Measurements from ENCODE around the gene CYS1.
A peak's percentile ranks its signal among the peaks of the same experiment; 100 is the strongest.

The CYS1 gene

DNA sequence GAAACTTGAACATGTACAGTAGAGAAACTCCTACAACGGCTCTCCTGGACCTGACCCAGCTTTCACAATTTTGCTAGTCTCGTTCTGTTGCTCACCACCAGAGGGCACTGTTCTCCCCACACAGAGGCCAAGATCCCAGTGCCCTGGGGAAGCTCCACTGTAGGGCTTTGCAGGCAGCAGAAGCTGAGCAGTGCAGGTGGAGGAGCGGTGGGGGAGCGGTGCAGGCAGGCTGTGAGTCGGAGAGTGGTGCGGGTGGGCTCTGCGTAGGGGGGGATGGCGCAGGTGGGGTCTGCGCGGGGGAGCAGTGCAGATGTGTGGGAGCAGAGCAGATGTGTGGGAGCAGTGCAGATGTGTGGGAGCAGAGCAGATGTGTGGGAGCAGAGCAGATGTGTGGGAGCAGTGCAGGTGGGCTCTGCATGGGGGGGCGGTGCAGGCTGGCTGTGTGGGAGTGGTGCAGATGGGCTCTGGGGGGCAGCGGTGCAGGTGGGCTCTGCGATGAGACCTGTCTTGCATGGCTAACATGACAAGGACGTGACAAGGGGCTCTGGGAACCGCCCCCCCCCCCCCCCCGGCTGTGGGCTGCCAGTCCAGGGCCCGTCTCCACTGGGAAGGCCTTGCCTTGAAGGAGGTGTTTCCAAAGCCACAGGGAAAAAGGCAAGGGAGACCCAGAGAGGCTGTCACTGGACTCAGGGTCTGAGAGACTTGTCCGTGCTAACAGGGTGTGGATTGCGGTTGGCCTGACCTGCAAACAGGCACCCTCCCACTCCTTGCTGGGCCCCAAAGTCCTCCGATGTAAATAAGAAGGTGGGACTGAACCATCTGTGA, 7.3 kb downstream of the CYS1 start:
- peak; percentile 60 to 63 for DNase-seq (ENCODE audit: low read depth in 2 of 2)

DNA sequence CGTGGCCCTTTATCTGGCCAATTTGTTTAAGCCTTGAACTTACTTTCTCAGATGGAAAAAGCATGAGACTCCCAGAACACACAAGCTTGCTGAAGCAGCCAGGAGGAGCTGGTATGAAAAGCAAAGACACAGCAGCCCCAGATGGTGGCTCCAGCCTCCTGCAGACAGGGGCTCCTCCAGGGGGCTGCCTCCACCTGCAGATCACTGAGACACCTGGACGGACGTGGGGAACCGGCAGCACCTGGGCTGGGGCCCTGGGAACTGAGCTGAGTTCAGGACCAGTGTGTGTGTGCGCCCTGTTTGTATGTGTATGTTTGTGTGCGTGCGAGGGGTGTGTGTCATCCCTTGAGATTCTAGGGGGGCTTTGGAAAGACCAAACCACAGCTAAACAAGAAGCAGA, 8.6 kb downstream of the CYS1 start:
- no peak for DNase-seq (ENCODE audit: low read depth in 2 of 2)

DNA sequence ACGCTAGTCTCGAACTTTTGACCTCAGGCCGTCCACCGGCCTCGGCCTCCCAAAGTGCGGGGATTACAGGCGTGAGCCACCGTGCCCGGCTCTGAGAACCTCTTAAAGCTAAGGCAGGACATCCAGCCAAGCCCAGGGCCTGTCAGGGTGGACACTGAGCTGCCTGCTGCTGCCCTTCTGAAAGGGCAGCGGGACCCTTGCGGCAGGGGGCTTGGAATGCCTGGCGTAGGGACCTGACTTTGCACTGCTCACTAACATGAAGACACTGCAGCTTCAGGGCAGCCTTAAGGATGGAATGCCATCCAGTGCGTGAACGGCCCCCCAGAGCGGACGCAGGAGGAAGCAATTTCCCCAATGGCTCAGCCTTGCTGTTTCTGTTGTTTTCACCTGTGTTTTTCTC, 9.0 kb downstream of the CYS1 start:
- DNase-seq (ENCODE audit: low read depth in 2 of 2), result no peak

DNA sequence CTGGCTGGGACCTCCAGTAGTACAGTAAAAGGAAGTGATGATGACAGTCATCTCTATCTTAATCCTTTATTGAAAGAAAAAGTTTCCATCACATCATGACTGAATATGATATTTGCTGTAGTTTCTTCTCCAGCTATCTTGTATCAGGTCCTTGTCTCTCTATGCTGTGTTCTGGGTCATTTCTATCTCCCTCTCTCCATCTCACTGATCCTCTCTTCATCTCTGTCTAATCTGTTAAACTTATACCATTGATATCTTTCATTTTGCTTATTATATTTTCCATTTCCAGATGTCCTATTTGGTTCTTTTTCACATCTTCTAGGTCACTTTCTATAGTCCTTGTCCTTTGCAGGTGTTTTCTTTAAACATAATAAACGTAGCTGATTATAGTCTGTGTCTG, 12.3 kb downstream of the CYS1 start:
- DNase-seq (ENCODE audit: low read depth in 2 of 2), result no peak

DNA sequence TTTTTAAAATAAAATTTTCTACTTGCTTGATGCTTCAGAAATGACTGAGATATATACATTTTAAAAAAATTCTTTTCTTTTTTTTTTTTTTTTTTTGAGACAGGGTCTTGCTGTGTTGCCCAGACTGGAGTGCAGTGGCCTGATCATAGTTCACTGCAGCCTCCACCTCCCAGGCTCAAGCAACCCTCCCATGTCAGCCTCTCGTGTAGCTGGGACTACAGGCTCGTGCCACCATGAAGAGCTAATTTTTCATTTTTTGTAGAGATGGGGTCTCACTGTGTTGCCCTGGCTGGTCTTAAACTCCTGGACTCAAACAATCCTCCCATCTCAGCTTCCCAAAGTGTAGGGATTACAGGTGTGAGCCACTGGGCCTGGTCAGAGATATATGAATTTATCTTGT, 12.9 kb downstream of the CYS1 start:
- DNase-seq (ENCODE audit: low read depth in 2 of 2), result no peak

DNA sequence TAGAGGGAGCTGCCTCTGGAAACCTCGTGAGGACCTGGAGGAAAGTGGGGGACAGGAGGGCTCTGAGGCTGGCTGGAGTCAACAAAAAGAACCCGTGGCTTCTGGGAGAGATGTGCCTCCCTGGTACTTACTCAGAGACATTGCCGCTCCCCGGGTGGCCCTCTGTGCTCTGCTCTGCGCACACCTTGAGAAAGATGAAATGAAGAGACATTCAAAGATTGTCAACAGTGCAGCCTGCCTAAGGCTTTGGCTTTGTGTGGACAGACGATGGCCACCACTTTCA, 14.5 kb downstream of the CYS1 start:
- no peak for DNase-seq (ENCODE audit: low read depth in 2 of 2)

DNA sequence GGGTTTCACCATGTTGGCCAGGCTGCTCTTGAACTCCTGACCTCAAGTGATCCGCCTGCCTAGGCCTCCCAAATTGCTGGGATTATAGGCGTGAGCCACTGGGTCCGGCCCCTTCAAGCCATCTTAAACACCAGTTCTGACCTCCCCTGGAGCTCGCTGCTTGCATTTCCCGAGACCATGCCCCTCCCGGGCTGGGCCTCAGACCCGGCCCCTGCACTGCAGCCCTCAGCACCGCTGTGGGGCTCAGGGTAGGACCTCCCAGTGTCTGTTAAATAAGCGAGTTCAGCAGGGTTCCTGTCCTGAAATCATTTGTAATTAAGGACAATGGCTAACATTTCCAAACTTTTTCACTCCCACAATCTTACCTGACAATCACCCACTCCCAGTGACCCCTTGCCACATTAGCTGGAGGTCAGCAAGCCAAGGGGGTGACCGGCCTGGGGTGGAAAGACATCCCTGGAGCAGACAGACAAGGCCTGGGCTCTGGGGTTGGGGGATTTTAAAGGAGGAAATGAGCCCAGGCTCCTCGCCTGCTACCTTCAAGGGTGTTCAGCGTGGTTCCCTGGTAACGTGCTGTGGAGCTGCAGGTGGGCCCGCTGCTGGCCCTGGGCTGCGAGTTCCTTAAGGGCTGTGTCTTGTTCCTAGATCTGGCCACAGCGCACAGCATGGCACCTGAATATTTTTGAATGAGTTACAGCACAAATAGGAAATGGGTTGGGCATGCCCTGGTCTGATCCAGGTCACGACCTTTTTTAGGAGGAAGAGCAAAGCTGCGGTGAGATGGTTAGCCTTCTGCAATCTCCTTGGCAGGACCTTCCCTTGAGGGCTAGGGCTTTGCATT, 15.1 kb downstream of the CYS1 start:
- no peak for DNase-seq (ENCODE audit: low read depth in 2 of 2)

DNA sequence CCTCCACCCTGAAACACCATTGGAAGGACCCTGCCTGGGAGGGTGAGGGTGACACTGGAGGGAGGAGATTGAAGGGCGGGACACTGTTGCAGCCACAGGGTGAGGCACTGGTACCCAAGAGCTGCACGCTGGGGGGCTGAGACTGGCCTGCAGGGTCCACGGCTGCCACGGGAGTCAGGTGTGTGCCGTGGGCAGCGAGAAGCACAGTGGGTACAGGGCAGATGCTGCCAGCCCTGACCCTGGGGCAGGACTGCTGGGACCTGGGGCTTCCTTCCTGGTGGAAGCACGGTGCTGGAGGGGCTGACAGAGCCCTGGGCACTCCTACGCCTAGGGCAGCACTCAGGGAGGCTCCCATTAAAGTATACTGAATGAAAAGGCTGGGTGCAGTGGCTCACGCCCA, 16.6 kb downstream of the CYS1 start:
- DNase-seq (ENCODE audit: low read depth in 2 of 2), result no peak

DNA sequence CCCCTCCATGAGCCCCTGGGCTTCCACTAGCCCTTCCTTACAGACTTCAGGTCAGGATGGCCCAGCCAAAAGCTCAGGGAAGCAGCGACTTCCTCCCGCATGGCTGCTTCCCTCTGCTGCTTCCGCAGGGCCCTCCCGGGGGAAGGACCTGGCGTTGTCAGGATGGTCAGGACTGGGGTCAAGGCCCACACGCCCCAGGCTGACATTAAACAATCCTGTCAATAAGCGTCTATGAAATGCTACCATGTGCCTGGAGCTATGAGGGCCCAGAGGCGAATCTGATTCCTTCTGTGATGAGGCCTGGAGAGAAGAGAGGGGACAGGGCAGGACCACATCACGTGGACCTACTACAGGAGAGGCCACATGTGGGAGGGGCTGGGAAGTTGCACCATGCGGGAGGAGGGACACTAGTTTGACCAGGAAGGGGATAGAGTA, 17.3 kb downstream of the CYS1 start:
- no peak for DNase-seq (ENCODE audit: low read depth in 2 of 2)

DNA sequence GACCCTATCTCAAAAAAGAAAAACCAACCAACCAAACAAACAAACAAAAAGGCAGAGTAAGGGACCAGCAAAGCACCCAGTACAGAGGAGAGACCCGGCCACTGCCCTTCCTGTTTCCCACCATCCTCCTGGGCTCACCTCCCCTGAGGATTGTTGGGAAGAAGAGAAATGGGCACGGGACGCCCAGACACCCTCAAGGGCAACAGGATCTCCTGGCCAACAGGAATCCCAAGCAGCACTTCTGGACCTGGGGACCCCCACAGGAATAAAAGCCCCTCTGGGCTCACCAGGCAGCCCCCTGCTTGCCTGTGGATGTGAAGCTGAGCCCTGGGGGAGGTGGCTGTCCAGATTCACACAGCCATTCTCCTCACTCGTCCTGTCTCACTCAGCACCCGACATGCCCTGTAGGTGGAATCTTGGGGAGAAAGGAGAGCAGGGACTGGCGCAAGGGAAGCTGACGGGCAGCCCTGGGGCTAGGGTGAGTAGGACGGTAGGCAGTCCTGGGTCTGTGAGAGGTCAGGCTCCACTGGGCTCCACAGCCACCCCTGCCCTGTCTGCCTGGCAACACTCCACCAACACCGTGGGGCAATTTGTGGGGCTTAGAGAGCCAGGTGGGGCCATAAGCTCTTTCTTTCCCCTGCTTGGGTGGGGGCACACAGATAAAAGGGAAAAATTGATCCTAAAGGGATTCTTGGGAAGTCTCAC, 18.8 kb downstream of the CYS1 start:
- no peak for DNase-seq (ENCODE audit: low read depth in 2 of 2)

DNA sequence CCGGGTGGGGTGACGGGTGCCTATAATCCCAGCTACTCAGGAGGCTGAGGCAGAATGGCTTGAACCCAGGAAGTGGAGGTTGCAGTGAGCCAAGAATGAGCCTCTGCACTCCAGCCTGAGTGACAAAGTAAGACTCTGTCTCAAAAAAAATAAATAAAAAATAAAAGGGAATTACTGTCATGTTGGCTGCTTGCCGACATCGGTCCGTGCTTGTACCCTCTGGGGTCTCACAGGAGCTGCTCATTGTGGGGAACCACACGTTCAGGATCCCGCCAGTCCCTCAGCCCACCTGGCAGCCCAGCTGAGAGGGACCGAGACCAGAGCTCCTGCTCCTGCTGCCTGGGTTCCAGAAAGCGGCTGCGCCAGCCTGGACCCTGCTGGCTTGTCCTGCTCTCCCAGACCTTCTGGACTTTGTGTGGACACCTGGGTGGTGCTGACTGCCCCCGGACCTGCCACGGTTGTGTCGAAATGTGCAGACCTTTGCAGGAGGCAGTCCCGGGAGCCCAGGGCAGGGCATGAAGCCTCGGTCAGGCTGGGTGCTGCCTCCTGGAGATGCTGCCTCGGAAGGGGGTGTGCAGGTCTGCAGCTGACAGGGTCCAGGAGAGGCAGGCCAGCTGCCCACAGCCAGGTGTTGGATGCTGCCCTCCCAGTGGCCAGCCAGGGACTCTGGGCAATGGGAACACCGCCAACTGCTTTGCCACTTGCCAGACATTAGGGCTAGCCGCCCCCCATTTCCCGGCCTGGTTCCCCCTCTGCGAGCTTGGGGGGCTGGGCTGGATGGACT, 20.5 kb downstream of the CYS1 start:
- DNase-seq (ENCODE audit: low read depth in 2 of 2), result no peak

DNA sequence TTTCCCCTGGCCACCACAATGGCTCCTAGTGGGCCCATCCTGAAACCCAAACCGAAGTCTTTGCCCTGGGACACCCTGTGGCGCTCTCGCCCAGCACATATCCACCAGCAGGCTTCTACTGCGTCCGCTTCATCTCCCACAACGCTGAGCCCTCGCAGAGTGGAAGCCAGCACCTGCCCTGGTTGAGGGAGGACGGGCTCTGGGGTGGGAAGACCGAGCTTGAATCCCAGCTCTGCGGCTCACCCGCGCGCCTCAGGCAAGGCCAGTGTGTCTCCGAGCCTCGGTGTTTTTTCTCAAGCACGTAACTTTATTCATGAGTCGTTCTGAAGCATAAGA, 21.2 kb downstream of the CYS1 start:
- DNase-seq (ENCODE audit: low read depth in 2 of 2), result no peak

DNA sequence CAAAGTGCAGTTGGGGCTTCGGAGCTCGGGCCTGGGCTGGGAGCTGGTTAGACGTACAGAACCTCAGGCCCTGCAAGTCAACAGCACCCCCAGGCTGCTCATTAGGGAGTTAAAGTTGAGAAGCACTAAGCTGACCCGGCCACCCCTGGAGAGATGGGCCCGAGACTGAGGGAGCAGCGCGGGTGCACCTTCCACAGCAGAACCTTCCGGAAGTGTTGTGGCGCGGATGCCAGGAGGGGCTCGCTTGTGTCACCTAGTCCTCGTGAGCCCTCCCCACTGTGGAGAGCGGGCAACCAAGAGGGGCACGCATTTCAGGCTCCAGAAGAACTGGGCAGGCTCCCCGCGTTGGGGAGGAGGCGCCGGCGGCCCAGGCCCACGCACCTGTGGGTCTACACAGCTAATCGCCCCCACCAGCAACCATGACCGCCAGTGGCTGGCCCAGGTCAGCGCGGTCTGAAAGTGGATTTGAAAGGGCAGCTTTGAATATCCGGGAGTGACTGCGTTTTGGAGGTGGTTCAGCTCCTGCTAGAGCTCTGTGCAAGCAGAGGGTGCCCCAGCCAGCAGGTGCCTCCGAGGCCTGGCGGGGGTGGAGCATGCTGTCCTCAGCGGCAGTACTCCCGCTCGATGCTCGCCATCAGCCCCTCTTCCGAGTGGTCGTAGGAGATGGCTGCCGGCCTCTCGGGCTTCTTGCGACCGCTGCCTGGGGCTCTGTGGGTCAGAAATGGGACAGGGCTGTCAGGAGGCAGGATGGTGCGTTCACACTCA, 21.8 kb downstream of the CYS1 start:
- DNase-seq (ENCODE audit: low read depth in 2 of 2), result no peak

DNA sequence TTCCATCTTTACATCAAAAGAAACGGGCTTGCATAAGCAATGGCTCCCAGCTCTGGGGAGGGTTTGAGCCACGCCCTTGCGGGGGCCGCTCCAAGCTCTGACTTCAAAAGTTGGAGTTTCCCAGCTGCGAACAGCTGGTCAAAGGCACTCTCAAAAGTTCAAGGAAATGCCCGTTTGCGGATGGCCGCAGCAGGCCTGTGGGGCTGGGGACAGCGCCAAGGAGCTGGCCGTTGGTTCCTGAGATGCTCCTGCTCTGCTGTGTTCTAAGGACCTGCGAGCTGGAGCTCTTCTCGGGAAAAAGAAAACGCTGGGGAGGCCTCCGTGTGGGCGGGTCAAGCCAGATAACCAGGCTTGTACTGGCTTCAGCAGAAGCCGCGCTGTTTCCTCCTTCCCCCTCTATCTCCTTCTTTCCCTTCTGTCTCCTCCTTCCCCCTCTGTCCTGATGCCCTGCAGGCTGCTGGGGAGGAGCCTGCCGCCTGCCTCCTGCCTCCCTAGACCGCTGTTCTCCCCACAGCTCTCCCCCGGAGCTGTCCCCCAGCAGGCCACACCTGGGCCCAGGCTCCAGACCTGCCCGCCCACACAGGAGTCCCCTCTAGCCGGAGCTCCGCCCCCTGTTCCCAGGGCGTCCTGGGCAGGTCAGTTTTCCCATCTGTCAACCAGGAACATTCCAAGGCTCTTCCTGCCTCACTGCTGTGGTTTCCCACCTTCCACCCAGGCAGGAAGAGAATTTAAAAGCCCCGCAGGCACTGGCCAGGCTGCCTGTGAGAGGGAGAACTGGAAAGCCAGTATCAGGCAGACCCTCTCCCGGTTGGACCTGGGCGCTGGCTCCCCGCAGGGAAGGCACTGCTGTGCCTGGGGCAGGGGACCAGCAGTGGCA, 22.7 kb downstream of the CYS1 start:
- DNase-seq (ENCODE audit: low read depth in 2 of 2), result no peak

DNA sequence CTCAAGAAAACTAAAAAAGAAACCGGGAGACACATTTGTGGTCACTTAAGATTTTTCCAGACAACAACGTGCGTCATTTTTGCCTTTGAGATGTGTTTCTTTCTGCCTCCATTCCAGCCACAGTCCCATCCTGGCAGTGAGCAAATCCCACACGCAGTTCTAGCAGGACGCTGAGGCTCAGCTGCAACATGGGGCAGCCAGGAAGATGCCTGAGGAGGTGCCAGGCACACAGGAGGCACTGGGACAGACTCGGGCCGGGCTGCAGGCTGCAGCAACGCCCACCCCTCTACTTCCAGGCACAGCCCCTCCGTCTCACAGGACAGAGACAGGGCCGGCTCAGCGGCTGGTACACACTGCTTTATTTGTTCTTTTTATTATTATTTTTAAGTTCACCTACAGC, 23.8 kb downstream of the CYS1 start:
- no peak for DNase-seq (ENCODE audit: low read depth in 2 of 2)

DNA sequence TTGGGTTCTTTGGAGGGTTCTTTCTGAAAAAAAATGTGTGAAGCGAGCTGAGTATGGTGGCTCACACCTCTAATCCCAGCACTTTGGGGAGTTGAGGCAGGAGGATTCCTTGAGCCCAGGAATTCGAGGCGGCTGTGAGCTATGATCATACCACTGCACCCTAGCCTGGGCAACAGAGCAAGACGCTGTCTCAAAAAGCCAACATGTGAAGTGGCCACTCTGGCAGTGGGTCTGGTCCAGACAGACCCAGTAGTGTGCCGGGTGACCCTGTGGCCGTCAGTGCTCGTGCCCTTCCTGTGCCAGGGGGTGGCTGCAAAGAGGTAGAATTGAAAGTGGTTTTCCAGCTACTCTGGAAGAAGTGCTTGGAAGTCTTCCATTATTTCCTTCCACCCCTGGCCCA, 25.2 kb downstream of the CYS1 start:
- no peak for DNase-seq (ENCODE audit: low read depth in 2 of 2)

DNA sequence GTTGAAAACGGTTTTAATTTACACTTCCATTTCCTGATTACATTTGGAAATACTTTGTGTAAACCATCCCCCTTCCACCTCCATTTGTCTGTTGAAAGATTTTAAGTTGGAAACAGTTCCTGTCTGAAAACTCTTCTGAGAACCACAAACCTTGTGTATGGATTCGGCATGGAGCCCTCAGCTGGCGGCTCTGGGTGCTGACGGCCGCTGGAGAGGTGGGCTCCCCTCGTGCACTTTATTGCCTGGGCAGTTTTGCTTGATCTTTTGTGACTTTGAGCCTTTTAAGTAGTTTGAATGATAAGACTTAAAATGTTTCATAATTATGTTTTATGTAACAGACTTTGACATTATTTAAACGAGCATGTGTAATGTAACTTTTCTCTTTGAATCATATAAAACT, 25.8 kb downstream of the CYS1 start:
- DNase-seq (ENCODE audit: low read depth in 2 of 2), result no peak

DNA sequence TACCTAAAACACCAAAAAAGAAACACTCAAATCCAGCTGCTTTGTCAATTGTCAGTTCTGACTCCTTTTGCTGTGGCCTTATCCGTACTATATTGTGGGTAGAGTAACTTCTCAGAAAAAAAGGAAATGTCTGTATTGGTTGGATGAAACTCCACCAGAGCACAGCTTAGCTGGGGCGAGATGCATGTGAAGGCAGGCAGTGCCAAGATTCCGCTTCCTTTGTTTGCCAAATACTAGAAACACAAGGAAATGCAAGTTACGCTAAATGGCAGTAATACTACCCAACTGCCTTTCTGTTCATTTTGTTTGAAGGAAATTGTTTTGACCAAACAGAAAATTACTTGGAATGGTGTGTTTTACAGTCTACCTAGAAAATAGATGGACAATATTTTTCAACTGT, 26.9 kb downstream of the CYS1 start:
- no peak for DNase-seq (ENCODE audit: low read depth in 2 of 2)

DNA sequence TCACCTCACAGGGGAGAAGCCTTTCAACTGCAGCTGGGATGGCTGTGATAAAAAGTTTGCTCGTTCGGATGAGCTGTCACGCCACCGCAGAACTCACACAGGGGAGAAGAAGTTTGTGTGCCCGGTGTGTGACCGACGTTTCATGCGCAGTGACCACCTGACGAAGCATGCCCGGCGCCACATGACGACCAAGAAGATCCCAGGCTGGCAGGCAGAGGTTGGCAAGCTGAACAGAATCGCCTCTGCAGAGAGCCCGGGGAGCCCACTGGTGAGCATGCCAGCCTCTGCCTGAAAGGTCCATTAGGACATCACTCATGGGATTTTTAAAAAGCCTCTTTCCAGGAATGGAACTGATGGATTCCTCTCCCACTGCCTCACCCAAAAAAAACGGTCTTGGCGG, 28.0 kb downstream of the CYS1 start:
- no peak for DNase-seq (ENCODE audit: low read depth in 2 of 2)

DNA sequence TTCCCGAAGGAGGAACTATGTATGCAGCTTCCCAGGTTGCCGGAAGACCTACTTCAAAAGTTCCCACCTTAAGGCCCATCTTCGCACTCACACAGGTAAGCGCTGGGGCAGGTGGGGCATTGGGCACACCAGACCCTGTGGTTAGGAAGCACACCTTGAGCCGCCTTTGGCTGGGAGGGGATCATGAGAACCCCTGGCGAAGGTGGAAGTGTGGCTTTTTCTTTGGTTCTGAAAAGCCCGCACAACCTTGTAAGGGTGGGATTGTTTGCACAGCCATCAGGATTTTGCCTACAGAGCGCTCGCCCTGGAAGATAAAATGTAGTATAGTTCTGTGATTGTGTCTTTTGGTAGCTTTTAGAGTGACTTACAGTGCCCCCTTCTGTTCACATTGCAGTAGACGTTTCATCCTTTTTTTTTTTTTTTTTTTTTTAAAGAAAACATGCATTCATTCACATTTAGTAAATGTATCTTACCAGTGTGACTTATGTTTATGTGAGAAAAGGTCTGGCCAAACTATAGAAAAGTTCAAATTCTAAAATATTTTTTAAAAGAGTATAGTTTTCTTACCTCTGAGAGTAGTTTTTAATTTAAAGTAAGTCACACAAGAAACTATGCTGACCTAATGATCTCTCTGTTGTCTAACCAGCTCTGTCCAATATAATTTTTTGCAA, 31.6 kb downstream of the CYS1 start:
- no peak for DNase-seq (ENCODE audit: low read depth in 2 of 2)
